Thyroid gland (tissue), 4 donors: ENCODE results near the gene SYTL3. TPM values are rescaled to one million over a fixed set of nuclear protein-coding genes. Genes with fewer than 3 reads are reported as not detected.

Source experiments
- DNase-seq, 2 donors: peaks; one replicate each; pipeline ENCODE4 v3.0.0-alpha.2; 2019
- H3K27ac ChIP-seq, 3 donors: fragments of 200-600 bp; sonication (generic); 1 replicate in 2 of 3; 2 replicates in 1 of 3; pipeline ENCODE4 v1.5.1; 2016 to 2019; ENCODE audit warnings: mild to moderate bottlenecking in 1 of 3, moderate library complexity in 1 of 3
- H3K27me3 ChIP-seq: fragments of 200-600 bp; sonication (generic); one replicate; pipeline ENCODE4 v1.5.1; 2019
- H3K36me3 ChIP-seq, 2 donors: fragments of 200-600 bp; sonication (generic); one replicate each; pipeline ENCODE4 v1.5.1; 2016 to 2019
- H3K4me1 ChIP-seq, 2 donors: fragments of 200-600 bp; sonication (generic); one replicate each; pipeline ENCODE4 v1.5.1; 2017 to 2019
- H3K4me3 ChIP-seq, 3 donors: fragments of 200-600 bp; sonication (generic); replicated peaks in 1 of 3; 1 replicate in 2 of 3; 2 replicates in 1 of 3; pipeline ENCODE4 v1.5.1; 2016; ENCODE audit warnings: mild to moderate bottlenecking in 1 of 3
- H3K9me3 ChIP-seq: fragments of 200-600 bp; sonication (generic); one replicate; pipeline ENCODE4 v1.5.1; 2017
- POLR2A ChIP-seq, 2 donors: fragments of 450-650 bp; IDR thresholded peaks; one replicate each; pipeline ENCODE4 v1.6.1; 2017; ENCODE audit warnings: antibody characterized with exemption in 2 of 2, mild to moderate bottlenecking in 2 of 2, moderate library complexity in 1 of 2
- WGBS, 2 donors: methylation state at CpG; one replicate each; pipeline ENCODE4 v1.1.5; 2017; 5-methylcytosine and 5-hydroxymethylcytosine counted together
- intact Hi-C: fragments of 100-400 bp; cut with DNase I; formaldehyde crosslinking; loops from one replicate; pipeline ENCODE4 v1.15.1; 2023
- total RNA-seq, 4 donors: library from RNA; depleted of rRNA; stranded (reverse); fragments of >200 nt; gene quantifications; one replicate each; pipeline ENCODE4 v1.2.3, GENCODE V29; 2016
- TF ChIP-seq, protein P1 (sequence below), 6 experiments: fragments of 200-600 bp in 3 of 6; fragments of 450-650 bp in 3 of 6; sonication (generic) in 3 of 6; IDR thresholded peaks; one replicate each; pipeline ENCODE4 v1.5.1; 2016 to 2019; ENCODE audit warnings: antibody characterized with exemption in 6 of 6, mild to moderate bottlenecking in 2 of 6, inconsistent platforms in 1 of 6, moderate library complexity in 1 of 6

The SYTL3 gene
- total RNA-seq, 4 donors from 2014 or later: 16.9 to 33.0 (median 24.4) TPM

DNA sequence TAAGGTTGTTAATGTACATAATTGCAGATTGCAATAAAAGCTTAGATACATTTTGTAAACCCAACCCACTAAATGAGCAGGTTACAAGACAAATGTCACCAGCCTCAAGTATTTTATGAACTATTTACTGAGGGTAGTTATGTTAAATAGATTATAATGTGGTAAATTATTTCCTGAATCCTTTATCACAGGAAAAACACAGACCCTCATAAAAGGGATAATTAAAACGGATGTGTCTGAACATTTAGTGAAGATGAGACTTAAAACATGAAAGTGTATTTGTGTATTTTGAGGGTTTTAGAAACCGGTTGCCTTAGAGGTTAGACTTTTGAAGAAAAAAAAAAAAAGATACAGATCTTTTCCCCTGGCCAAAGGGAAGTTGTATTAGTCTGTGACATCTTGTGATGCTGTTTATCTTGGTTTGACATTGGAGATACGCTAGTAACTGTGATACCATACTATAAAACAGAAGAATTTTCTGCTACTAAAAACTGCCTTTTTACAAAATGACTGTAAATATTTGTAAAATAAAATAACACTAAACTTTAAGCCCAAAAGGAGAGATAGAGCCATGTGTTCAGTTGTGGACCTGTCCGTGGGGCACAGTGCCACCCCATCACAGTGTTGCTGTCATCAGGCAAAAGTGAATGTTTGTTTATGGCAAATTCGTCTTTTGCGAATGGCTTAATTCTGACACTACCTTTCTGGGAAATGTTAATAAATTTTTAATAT is 15.0 kb upstream of the SYTL3 start:
- H3K27ac ChIP-seq: no peak overlapping the region
- peaks cover 17 to 28% of the 10 kb centered on the region in 2 donors for H3K36me3 ChIP-seq

DNA sequence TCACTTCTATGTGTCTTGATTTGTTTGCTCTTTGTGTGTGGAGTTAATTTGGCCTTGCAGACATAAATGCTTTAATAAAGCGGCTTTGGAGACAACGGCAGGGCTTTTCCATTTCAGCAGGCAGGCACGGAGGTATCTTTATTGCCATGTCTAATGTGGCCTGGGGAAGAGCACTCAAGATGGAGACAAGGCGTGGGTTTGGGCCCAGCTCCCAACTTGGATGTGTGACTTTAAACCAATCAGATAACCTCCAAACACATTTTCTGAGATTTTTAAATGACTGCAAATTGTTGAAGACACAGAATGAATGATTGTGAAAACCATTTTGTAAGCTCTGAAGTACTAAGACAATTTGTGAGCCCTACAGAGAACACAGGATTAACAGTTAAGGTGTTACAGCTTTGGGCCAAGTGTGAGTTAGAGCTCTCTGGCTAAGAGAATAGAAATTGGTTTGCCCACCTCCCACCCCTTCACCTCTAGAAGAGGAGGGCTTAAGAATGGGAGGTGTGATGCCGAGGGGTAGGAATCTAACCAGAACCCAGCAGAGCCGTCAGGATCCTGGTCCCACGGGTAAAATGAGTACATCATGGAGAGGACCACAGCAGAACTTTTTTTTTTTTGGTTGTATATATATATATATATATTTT is 14.3 kb upstream of the SYTL3 start:
- Histone ChIP-seq H3K27ac (no peak overlapping the region), H3K4me3 (no peak overlapping the region), H3K36me3 (peaks cover 17 to 28% of the 10 kb centered on the region in 2 donors), H3K9me3 (no peaks in the 10 kb centered on the region), H3K27me3 (no peaks in the 10 kb centered on the region), H3K4me1 (peaks cover 3 to 16% of the 10 kb centered on the region in 2 donors)
- 89 to 95% methylated on average over 7 of the region's 7 CpGs for WGBS, 2 donors
- TF ChIP-seq, protein P1, sequence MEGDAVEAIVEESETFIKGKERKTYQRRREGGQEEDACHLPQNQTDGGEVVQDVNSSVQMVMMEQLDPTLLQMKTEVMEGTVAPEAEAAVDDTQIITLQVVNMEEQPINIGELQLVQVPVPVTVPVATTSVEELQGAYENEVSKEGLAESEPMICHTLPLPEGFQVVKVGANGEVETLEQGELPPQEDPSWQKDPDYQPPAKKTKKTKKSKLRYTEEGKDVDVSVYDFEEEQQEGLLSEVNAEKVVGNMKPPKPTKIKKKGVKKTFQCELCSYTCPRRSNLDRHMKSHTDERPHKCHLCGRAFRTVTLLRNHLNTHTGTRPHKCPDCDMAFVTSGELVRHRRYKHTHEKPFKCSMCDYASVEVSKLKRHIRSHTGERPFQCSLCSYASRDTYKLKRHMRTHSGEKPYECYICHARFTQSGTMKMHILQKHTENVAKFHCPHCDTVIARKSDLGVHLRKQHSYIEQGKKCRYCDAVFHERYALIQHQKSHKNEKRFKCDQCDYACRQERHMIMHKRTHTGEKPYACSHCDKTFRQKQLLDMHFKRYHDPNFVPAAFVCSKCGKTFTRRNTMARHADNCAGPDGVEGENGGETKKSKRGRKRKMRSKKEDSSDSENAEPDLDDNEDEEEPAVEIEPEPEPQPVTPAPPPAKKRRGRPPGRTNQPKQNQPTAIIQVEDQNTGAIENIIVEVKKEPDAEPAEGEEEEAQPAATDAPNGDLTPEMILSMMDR (IDR thresholded peaks at IDR 0.05): no peak
- no peak for TF ChIP-seq POLR2A (IDR thresholded peaks at IDR 0.05)
- no peak for DNase-seq
- intact Hi-C loops: no loop called here

More for the DNA sequence above, 15.0 kb upstream of the SYTL3 start:
- no peak overlapping the region for H3K4me3 ChIP-seq
- DNase-seq: no peak
- H3K4me1 ChIP-seq: peaks cover 0 to 16% of the 10 kb centered on the region in 2 donors
- intact Hi-C loops: no loop called here
- TF ChIP-seq POLR2A (IDR thresholded peaks at IDR 0.05): no peak
- TF ChIP-seq, protein P1 (IDR thresholded peaks at IDR 0.05): no peak
- H3K27me3 ChIP-seq: no peaks in the 10 kb centered on the region
- WGBS, 2 donors: 85 to 89% methylated on average over 6 of the region's 6 CpGs
- H3K9me3 ChIP-seq: no peaks in the 10 kb centered on the region

DNA sequence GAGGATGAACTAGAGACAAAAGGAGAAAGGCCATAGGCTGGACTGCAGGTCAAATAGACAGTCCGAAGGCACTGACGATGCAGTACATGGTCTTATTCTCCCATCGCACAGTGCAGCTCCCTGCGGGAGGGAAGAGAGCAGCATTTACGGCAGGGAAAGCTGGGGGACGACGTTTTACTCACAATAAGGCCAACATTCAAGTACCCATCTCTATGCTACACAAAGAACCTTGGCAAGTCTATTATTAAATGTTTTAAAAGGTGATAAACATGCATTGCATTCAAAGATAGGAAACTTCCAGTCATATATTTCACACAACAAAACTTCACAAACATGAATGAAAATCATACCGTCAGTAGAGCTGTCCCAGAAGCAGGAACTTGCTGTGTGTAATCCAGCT is 13.1 kb upstream of the SYTL3 start:
- WGBS, 2 donors: 93% methylated on average over 8 of the region's 8 CpGs
- Histone ChIP-seq H3K27ac (no peak overlapping the region), H3K27me3 (no peaks in the 10 kb centered on the region), H3K4me1 (peaks cover 4 to 11% of the 10 kb centered on the region in 2 donors), H3K9me3 (no peaks in the 10 kb centered on the region), H3K36me3 (peaks cover 17 to 28% of the 10 kb centered on the region in 2 donors), H3K4me3 (no peak overlapping the region)
- TF ChIP-seq, protein P1 (IDR thresholded peaks at IDR 0.05): no peak
- TF ChIP-seq POLR2A (IDR thresholded peaks at IDR 0.05): no peak
- no peak for DNase-seq
- intact Hi-C loops: no loop called here

DNA sequence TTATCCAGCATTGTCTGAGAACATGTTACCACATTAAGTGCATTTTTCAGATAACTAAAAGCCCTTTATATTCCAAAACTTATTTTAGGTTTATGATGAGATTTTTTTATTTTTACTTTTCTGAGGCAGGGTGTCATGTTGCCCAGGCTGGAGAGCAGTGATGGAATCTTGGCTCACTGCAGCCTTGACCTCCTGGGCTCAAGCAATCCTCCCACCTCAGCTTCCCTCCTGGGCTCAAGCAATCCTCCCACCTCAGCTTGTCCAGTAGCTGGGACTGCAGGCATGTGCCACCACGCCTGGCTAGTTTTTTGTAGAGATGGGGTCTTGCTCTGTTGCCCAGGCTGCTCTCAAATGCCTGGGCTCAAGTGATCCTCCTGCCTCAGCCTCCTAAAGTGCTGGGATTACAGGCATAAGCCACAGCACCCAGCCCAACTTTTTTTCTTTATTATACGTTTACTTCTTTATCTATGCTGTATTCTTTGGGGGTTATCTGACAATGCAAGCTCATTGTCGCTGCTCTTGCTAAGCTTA is 11.5 kb upstream of the SYTL3 start:
- H3K9me3 ChIP-seq: no peaks in the 10 kb centered on the region
- intact Hi-C loops: no loop called here
- no peaks in the 10 kb centered on the region for H3K27me3 ChIP-seq
- no peak overlapping the region for H3K4me3 ChIP-seq
- WGBS, 2 donors: 91 to 93% methylated on average over 3 of the region's 3 CpGs
- H3K4me1 ChIP-seq: peaks cover 14 to 27% of the 10 kb centered on the region in 2 donors
- H3K36me3 ChIP-seq: peaks cover 17 to 28% of the 10 kb centered on the region in 2 donors
- TF ChIP-seq POLR2A (IDR thresholded peaks at IDR 0.05): no peak
- TF ChIP-seq, protein P1 (IDR thresholded peaks at IDR 0.05): no peak
- no peak for DNase-seq
- peak overlapping the region in 1 of 3 donors; percentile 2 for H3K27ac ChIP-seq

DNA sequence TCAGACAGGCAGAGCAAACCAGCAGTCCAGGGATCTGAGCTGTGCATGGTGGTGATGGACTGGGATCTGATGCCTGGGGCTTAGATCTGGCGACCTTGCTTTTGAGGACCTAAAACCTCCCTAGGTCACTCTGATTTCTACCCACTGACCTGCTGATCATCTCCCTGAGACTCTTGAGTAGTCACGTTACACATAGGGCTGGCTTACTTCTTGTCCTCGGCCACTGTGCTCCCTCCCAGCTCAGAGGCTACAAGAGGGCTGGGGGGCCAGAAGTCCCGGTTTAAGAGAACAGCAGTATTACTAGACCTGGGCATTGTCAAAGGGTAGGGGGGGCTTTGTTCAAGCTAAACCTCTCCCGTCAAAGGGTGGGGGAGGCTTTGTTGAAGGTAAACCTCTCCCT is 10.8 kb upstream of the SYTL3 start:
- DNase-seq: no peak
- TF ChIP-seq, protein P1 (IDR thresholded peaks at IDR 0.05): no peak
- TF ChIP-seq POLR2A (IDR thresholded peaks at IDR 0.05): no peak
- H3K27ac ChIP-seq: no peak overlapping the region
- 88 to 95% methylated on average over 5 of the region's 5 CpGs for WGBS, 2 donors
- no peak overlapping the region for H3K4me3 ChIP-seq
- no peaks in the 10 kb centered on the region for H3K27me3 ChIP-seq
- H3K4me1 ChIP-seq: peaks cover 16 to 29% of the 10 kb centered on the region in 2 donors
- intact Hi-C loops: no loop called here
- H3K9me3 ChIP-seq: no peaks in the 10 kb centered on the region
- H3K36me3 ChIP-seq: peaks cover 17 to 28% of the 10 kb centered on the region in 2 donors
